ENCODE measurements around the gene HNF4A. TPM values are rescaled to one million over a fixed set of nuclear protein-coding genes. Genes with fewer than 3 reads are reported as not detected.
A peak's percentile ranks its signal among the peaks of the same experiment; 100 is the strongest.

Gene HNF4A
- total and polyA plus RNA-seq, 2 of the 13 experiments (the other 11 are each of a cell fraction or from before 2014, with no cell fraction given) = 80.9 to 169 TPM

DNA sequence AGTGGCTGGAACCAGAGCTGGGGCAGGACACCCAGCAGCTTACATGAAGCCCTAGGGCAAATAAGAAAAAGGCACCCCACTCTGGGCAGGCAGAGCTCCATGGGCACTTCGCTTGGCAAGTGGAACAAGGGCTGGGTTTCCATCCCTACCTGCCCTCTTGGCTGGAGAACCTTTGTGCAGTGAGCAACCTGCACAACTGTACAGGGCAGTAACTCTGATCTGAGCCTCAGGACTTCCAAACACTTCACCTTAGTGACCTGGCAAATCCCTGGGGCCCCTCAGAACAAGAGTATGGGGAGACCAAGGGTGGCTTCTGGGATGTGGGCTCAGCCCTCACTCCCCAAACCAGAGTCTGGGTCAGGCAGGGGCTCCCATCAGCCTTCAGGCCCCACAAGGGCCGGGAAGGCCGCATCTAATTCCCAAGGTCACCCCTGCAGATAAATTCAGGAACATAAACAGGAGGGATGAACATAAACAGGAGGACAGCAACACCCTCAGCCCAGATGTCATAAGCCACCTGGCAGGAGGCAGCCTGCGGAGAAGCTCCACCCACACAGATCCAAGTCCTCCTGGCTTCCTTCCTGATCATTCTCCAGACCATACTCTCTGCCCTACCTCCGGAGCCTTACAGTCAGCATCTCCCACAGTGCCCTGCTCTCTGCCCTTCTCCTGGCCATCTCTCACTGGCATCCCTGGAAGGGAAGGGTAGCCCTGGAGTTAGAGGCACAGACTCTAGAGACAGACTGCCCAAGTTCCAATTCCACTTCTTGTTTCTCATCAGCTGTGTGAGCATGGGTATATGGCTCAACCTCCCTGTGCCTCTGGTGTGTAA, 37.5 kb downstream of the HNF4A start (continued):
- TF ChIP-seq, protein P1, sequence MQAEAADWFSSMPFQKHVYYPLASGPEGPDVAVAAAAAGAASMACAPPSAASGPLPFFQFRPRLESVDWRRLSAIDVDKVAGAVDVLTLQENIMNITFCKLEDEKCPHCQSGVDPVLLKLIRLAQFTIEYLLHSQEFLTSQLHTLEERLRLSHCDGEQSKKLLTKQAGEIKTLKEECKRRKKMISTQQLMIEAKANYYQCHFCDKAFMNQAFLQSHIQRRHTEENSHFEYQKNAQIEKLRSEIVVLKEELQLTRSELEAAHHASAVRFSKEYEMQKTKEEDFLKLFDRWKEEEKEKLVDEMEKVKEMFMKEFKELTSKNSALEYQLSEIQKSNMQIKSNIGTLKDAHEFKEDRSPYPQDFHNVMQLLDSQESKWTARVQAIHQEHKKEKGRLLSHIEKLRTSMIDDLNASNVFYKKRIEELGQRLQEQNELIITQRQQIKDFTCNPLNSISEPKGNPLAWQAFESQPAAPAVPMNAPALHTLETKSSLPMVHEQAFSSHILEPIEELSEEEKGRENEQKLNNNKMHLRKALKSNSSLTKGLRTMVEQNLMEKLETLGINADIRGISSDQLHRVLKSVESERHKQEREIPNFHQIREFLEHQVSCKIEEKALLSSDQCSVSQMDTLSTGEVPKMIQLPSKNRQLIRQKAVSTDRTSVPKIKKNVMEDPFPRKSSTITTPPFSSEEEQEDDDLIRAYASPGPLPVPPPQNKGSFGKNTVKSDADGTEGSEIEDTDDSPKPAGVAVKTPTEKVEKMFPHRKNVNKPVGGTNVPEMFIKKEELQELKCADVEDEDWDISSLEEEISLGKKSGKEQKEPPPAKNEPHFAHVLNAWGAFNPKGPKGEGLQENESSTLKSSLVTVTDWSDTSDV (CRISPR knock-in tag; IDR thresholded peaks at IDR 0.05) = peak; percentile 80; the same call in 1 of the 2 replicates
- peak; percentile 25; the same call in 1 of the 2 replicates for TF ChIP-seq PITX1 (CRISPR knock-in tag; IDR thresholded peaks at IDR 0.05)
- peak; percentile 67; the same call in 1 of the 2 replicates for TF ChIP-seq NFATC3 (CRISPR knock-in tag; IDR thresholded peaks at IDR 0.05)
- TF ChIP-seq ZNF251 (CRISPR knock-in tag; IDR thresholded peaks at IDR 0.05) = no peak
- TF ChIP-seq, protein P2, sequence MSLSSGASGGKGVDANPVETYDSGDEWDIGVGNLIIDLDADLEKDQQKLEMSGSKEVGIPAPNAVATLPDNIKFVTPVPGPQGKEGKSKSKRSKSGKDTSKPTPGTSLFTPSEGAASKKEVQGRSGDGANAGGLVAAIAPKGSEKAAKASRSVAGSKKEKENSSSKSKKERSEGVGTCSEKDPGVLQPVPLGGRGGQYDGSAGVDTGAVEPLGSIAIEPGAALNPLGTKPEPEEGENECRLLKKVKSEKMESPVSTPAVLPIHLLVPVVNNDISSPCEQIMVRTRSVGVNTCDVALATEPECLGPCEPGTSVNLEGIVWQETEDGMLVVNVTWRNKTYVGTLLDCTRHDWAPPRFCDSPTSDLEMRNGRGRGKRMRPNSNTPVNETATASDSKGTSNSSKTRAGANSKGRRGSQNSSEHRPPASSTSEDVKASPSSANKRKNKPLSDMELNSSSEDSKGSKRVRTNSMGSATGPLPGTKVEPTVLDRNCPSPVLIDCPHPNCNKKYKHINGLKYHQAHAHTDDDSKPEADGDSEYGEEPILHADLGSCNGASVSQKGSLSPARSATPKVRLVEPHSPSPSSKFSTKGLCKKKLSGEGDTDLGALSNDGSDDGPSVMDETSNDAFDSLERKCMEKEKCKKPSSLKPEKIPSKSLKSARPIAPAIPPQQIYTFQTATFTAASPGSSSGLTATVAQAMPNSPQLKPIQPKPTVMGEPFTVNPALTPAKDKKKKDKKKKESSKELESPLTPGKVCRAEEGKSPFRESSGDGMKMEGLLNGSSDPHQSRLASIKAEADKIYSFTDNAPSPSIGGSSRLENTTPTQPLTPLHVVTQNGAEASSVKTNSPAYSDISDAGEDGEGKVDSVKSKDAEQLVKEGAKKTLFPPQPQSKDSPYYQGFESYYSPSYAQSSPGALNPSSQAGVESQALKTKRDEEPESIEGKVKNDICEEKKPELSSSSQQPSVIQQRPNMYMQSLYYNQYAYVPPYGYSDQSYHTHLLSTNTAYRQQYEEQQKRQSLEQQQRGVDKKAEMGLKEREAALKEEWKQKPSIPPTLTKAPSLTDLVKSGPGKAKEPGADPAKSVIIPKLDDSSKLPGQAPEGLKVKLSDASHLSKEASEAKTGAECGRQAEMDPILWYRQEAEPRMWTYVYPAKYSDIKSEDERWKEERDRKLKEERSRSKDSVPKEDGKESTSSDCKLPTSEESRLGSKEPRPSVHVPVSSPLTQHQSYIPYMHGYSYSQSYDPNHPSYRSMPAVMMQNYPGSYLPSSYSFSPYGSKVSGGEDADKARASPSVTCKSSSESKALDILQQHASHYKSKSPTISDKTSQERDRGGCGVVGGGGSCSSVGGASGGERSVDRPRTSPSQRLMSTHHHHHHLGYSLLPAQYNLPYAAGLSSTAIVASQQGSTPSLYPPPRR (CRISPR knock-in tag; IDR thresholded peaks at IDR 0.05; ENCODE audit: borderline replicate concordance) = 0 out of 2 replicates have a peak, but pooled peaks have one; percentile 1
- TF ChIP-seq BRCA1 (CRISPR knock-in tag; IDR thresholded peaks at IDR 0.05) = no peak
- TF ChIP-seq, protein P3, sequence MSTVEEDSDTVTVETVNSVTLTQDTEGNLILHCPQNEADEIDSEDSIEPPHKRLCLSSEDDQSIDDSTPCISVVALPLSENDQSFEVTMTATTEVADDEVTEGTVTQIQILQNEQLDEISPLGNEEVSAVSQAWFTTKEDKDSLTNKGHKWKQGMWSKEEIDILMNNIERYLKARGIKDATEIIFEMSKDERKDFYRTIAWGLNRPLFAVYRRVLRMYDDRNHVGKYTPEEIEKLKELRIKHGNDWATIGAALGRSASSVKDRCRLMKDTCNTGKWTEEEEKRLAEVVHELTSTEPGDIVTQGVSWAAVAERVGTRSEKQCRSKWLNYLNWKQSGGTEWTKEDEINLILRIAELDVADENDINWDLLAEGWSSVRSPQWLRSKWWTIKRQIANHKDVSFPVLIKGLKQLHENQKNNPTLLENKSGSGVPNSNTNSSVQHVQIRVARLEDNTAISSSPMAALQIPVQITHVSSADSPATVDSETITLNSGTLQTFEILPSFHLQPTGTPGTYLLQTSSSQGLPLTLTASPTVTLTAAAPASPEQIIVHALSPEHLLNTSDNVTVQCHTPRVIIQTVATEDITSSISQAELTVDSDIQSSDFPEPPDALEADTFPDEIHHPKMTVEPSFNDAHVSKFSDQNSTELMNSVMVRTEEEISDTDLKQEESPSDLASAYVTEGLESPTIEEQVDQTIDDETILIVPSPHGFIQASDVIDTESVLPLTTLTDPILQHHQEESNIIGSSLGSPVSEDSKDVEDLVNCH (CRISPR knock-in tag; IDR thresholded peaks at IDR 0.05) = no peak
- TF ChIP-seq ZNF629 (CRISPR knock-in tag; conservative IDR thresholded peaks at IDR 0.05) = no peak
- no peak for TF ChIP-seq ZBTB42 (CRISPR knock-in tag; IDR thresholded peaks at IDR 0.05)
- TF ChIP-seq, protein P4, sequence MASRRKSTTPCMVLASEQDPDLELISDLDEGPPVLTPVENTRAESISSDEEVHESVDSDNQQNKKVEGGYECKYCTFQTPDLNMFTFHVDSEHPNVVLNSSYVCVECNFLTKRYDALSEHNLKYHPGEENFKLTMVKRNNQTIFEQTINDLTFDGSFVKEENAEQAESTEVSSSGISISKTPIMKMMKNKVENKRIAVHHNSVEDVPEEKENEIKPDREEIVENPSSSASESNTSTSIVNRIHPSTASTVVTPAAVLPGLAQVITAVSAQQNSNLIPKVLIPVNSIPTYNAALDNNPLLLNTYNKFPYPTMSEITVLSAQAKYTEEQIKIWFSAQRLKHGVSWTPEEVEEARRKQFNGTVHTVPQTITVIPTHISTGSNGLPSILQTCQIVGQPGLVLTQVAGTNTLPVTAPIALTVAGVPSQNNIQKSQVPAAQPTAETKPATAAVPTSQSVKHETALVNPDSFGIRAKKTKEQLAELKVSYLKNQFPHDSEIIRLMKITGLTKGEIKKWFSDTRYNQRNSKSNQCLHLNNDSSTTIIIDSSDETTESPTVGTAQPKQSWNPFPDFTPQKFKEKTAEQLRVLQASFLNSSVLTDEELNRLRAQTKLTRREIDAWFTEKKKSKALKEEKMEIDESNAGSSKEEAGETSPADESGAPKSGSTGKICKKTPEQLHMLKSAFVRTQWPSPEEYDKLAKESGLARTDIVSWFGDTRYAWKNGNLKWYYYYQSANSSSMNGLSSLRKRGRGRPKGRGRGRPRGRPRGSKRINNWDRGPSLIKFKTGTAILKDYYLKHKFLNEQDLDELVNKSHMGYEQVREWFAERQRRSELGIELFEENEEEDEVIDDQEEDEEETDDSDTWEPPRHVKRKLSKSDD (CRISPR knock-in tag; IDR thresholded peaks at IDR 0.05; ENCODE audit: low read depth) = peak; percentile 71; the same call in 1 of the 2 replicates
- TF ChIP-seq TOE1 (CRISPR knock-in tag; IDR thresholded peaks at IDR 0.05) = no peak
- peak; percentile 69; the same call in 1 of the 2 replicates for TF ChIP-seq ZNF607 (CRISPR knock-in tag; IDR thresholded peaks at IDR 0.05; ENCODE audit: borderline replicate concordance)
- TF ChIP-seq PHF20 (CRISPR knock-in tag; IDR thresholded peaks at IDR 0.05) = no peak; the same call in none of the 2 replicates
- TF ChIP-seq ZMAT3 (CRISPR knock-in tag; conservative IDR thresholded peaks at IDR 0.05) = peak; percentile 83; the same call in 1 of the 2 replicates
